Mesothelial cell of epicardium (in vitro differentiated cells): ENCODE data around the gene TMEM235. TPM values are rescaled to one million over a fixed set of nuclear protein-coding genes. Genes with fewer than 3 reads are reported as not detected.

Source experiments
- DNase-seq, 2 experiments: peaks; one replicate each; pipeline ENCODE4 v3.0.0; 2021; ENCODE audit warnings: low spot score in 2 of 2; ENCODE audit not compliant: unreplicated experiment in 2 of 2
- H3K27ac Mint-ChIP-seq: 2 replicates; pipeline ENCODE4 v1.8.0; 2021; ENCODE audit warnings: mixed read lengths
- H3K27me3 Mint-ChIP-seq: 2 replicates; pipeline ENCODE4 v1.8.0; 2021; ENCODE audit warnings: low read depth, mixed read lengths
- H3K36me3 Mint-ChIP-seq: 2 replicates; pipeline ENCODE4 v1.8.0; 2021; ENCODE audit warnings: mixed read lengths
- H3K4me1 Mint-ChIP-seq: 2 replicates; pipeline ENCODE4 v1.8.0; 2021; ENCODE audit warnings: mixed read lengths
- H3K4me3 Mint-ChIP-seq: 2 replicates; pipeline ENCODE4 v1.8.0; 2021; ENCODE audit warnings: mild to moderate bottlenecking, moderate library complexity, mixed read lengths
- H3K9me3 Mint-ChIP-seq: 2 replicates; pipeline ENCODE4 v1.8.0; 2021; ENCODE audit warnings: mixed read lengths
- CTCF ChIP-seq: fragments of 200-600 bp; sonication (generic); IDR thresholded peaks from one replicate; pipeline ENCODE4 v1.5.0; 2021; ENCODE audit warnings: antibody characterized with exemption; ENCODE audit not compliant: unreplicated experiment
- total RNA-seq: library from RNA; stranded (reverse); gene quantifications from 3 replicates; pipeline ENCODE4 v1.2.1, GENCODE V29; 2021

The TMEM235 gene
- total RNA-seq, 1 donor from 2014 or later: 1.5 TPM

- H3K4me1 Mint-ChIP-seq: peaks cover 13% of the 10 kb centered on the region
- DNase-seq: no peak
- H3K9me3 Mint-ChIP-seq: no peaks in the 10 kb centered on the region
- H3K36me3 Mint-ChIP-seq: no peaks in the 10 kb centered on the region
- H3K4me3 Mint-ChIP-seq: no peak overlapping the region
- TF ChIP-seq CTCF: no peak
- H3K27me3 Mint-ChIP-seq: peaks cover 19% of the 10 kb centered on the region
- no peak overlapping the region for H3K27ac Mint-ChIP-seq
Measured at GRCh38 chr17:78236362-78237127, 5.1 kb downstream of the TMEM235 start.

- TF ChIP-seq CTCF: no peak
- H3K9me3 Mint-ChIP-seq: no peaks in the 10 kb centered on the region
- peaks cover 13% of the 10 kb centered on the region for H3K4me1 Mint-ChIP-seq
- H3K27ac Mint-ChIP-seq: peak overlapping the region; percentile 73
- DNase-seq: no peak
- H3K4me3 Mint-ChIP-seq: no peak overlapping the region
- no peaks in the 10 kb centered on the region for H3K36me3 Mint-ChIP-seq
- peaks cover 11% of the 10 kb centered on the region for H3K27me3 Mint-ChIP-seq
Measured at GRCh38 chr17:78237401-78238012, 6.1 kb downstream of the TMEM235 start.

GRCh38 chr17:78238823-78239488, 7.5 kb downstream of the TMEM235 start:
- H3K9me3 Mint-ChIP-seq: no peaks in the 10 kb centered on the region

GRCh38 chr17:78239489-78239931, 8.1 kb downstream of the TMEM235 start:
- no peak for TF ChIP-seq CTCF
- no peaks in the 10 kb centered on the region for H3K27me3 Mint-ChIP-seq
- H3K9me3 Mint-ChIP-seq: no peaks in the 10 kb centered on the region
- H3K4me1 Mint-ChIP-seq: peaks cover 13% of the 10 kb centered on the region
- no peak overlapping the region for H3K4me3 Mint-ChIP-seq
- no peaks in the 10 kb centered on the region for H3K36me3 Mint-ChIP-seq
- H3K27ac Mint-ChIP-seq: no peak overlapping the region
- DNase-seq: no peak

More at GRCh38 chr17:78238823-78239488, 7.5 kb downstream of the TMEM235 start:
- Mint-ChIP-seq H3K27me3 (peaks cover 3% of the 10 kb centered on the region), H3K4me3 (no peak overlapping the region), H3K4me1 (peaks cover 13% of the 10 kb centered on the region), H3K36me3 (no peaks in the 10 kb centered on the region), H3K27ac (no peak overlapping the region)
- no peak for TF ChIP-seq CTCF
- DNase-seq: no peak

GRCh38 chr17:78240012-78240655, 8.7 kb downstream of the TMEM235 start:
- DNase-seq: no peak
- no peak for TF ChIP-seq CTCF
- no peak overlapping the region for H3K4me3 Mint-ChIP-seq
- no peaks in the 10 kb centered on the region for H3K9me3 Mint-ChIP-seq
- no peaks in the 10 kb centered on the region for H3K27me3 Mint-ChIP-seq
- H3K4me1 Mint-ChIP-seq: peaks cover 13% of the 10 kb centered on the region
- peak overlapping the region; percentile 34 for H3K27ac Mint-ChIP-seq
- H3K36me3 Mint-ChIP-seq: no peaks in the 10 kb centered on the region
